CD14-positive monocyte (primary cell): Measurements from ENCODE around the gene GRIA1. TPM values are rescaled to one million over a fixed set of nuclear protein-coding genes. Genes with fewer than 3 reads are reported as not detected.

Source experiments
- DNase-seq, 3 donors: peaks; one replicate each; pipeline ENCODE4 v3.0.0-alpha.2; 2011 to 2022
- H2AFZ ChIP-seq: 2 replicates; pipeline ENCODE4 v1.6.0; 2012; ENCODE audit warnings: mild to moderate bottlenecking, low read depth, low read length, inconsistent platforms; ENCODE audit not compliant: insufficient read depth, poor library complexity, severe bottlenecking
- H3K27ac ChIP-seq, 2 donors: 1 replicate in 1 of 2; 2 replicates in 1 of 2; pipeline ENCODE4 v1.5.1; 2012 to 2013; ENCODE audit warnings: low read length in 2 of 2, control low read depth in 1 of 2, inconsistent platforms in 1 of 2, low read depth in 1 of 2, mild to moderate bottlenecking in 1 of 2
- H3K27me3 ChIP-seq, 2 donors: one replicate each; pipeline versions ENCODE4 v1.6.0 to v1.6.1; 2011 to 2013; ENCODE audit warnings: low read length in 2 of 2; ENCODE audit not compliant: control insufficient read depth in 2 of 2, insufficient read depth in 2 of 2
- H3K36me3 ChIP-seq, 2 donors: replicated peaks in 1 of 2; 1 replicate in 1 of 2; 2 replicates in 1 of 2; pipeline versions ENCODE4 v1.5.1 to v1.6.1; 2012 to 2013; ENCODE audit warnings: low read length in 2 of 2, control low read depth in 1 of 2, inconsistent platforms in 1 of 2, mild to moderate bottlenecking in 1 of 2; ENCODE audit not compliant: insufficient read depth in 2 of 2, control insufficient read depth in 1 of 2
- H3K4me1 ChIP-seq, 2 donors: 1 replicate in 1 of 2; 2 replicates in 1 of 2; pipeline versions ENCODE4 v1.5.1 to v1.6.1; 2012 to 2013; ENCODE audit warnings: low read length in 2 of 2, control low read depth in 1 of 2, inconsistent platforms in 1 of 2, mild to moderate bottlenecking in 1 of 2, moderate library complexity in 1 of 2; ENCODE audit not compliant: insufficient read depth in 2 of 2, control insufficient read depth in 1 of 2
- H3K4me2 ChIP-seq: replicated peaks from 2 replicates; pipeline ENCODE3; 2012; ENCODE audit warnings: low read length, moderate library complexity, mild to moderate bottlenecking; ENCODE audit not compliant: poor library complexity, severe bottlenecking; ENCODE audit errors: extremely low read depth
- H3K4me3 ChIP-seq, 3 experiments: fragments of 200-600 bp in 1 of 3; sonication (generic) in 1 of 3; replicated peaks in 1 of 3; 1 replicate in 2 of 3; 2 replicates in 1 of 3; pipeline ENCODE4 v1.5.1; 2011 to 2013; ENCODE audit warnings: low read length in 3 of 3, mild to moderate bottlenecking in 3 of 3, control low read depth in 2 of 3, low read depth in 2 of 3, inconsistent platforms in 1 of 3, moderate library complexity in 1 of 3
- H3K79me2 ChIP-seq: 2 replicates; pipeline ENCODE4 v1.6.0; 2012; ENCODE audit warnings: mild to moderate bottlenecking, control low read depth, inconsistent platforms, low read length, moderate library complexity; ENCODE audit not compliant: insufficient read depth
- H3K9ac ChIP-seq: 2 replicates; pipeline ENCODE4 v1.6.0; 2017; ENCODE audit warnings: low read length, mild to moderate bottlenecking; ENCODE audit not compliant: insufficient read depth, poor library complexity, severe bottlenecking
- H3K9me3 ChIP-seq, 2 donors: replicated peaks in 1 of 2; 1 replicate in 1 of 2; 2 replicates in 1 of 2; pipeline versions ENCODE4 v1.5.1 to v1.6.1; 2012 to 2013; ENCODE audit warnings: low read length in 2 of 2, control low read depth in 1 of 2; ENCODE audit not compliant: control insufficient read depth in 1 of 2, insufficient read depth in 1 of 2
- H4K20me1 ChIP-seq: 2 replicates; pipeline ENCODE4 v1.6.0; 2012; ENCODE audit warnings: mild to moderate bottlenecking, low read length, control low read depth, moderate library complexity; ENCODE audit not compliant: insufficient read depth
- H3K27ac Mint-ChIP-seq, 7 donors: one replicate each; pipeline ENCODE4 v1.8.0; 2020; ENCODE audit warnings: mild to moderate bottlenecking in 7 of 7, mixed read lengths in 7 of 7, moderate library complexity in 6 of 7, inconsistent platforms in 2 of 7
- H3K27me3 Mint-ChIP-seq, 3 donors: one replicate each; pipeline ENCODE4 v1.8.0; 2021 to 2022; ENCODE audit warnings: low read depth in 3 of 3, mild to moderate bottlenecking in 3 of 3, mixed read lengths in 3 of 3, moderate library complexity in 3 of 3, inconsistent platforms in 1 of 3
- H3K36me3 Mint-ChIP-seq, 2 donors: one replicate each; pipeline ENCODE4 v1.8.0; 2020; ENCODE audit warnings: mixed read lengths in 2 of 2, inconsistent platforms in 1 of 2, mild to moderate bottlenecking in 1 of 2
- H3K4me1 Mint-ChIP-seq: one replicate; pipeline ENCODE4 v1.8.0; 2020; ENCODE audit warnings: mild to moderate bottlenecking, mixed read lengths
- H3K4me3 Mint-ChIP-seq, 2 donors: one replicate each; pipeline ENCODE4 v1.8.0; 2020; ENCODE audit warnings: mild to moderate bottlenecking in 2 of 2, mixed read lengths in 2 of 2, moderate library complexity in 1 of 2
- H3K9me3 Mint-ChIP-seq, 7 donors: one replicate each; pipeline ENCODE4 v1.8.0; 2020 to 2022; ENCODE audit warnings: mixed read lengths in 7 of 7, mild to moderate bottlenecking in 6 of 7, moderate library complexity in 6 of 7, inconsistent platforms in 2 of 7
- WGBS: methylation state at CpG from one replicate; pipeline ENCODE4 v1.1.5; 2013; ENCODE audit warnings: missing lambda C conversion rate; ENCODE audit not compliant: insufficient coverage; 5-methylcytosine and 5-hydroxymethylcytosine counted together
- intact Hi-C, 2 donors: fragments of 100-400 bp; cut with micrococcal nuclease; formaldehyde crosslinking; loops; one replicate each; pipeline versions ENCODE4 v1.15.0 to v1.15.1; 2023
- polyA plus RNA-seq, 3 donors: library from polyadenylated mRNA; depleted of rRNA in 1 of 3; unstranded in 2 of 3; stranded (reverse) in 1 of 3; fragments of 300-500 nt in 2 of 3; fragments of >200 nt in 1 of 3; fragmentation: Illumina TruSeq in 2 of 3; gene quantifications; 1 replicate in 2 of 3; 2 replicates in 1 of 3; pipeline ENCODE4 v1.2.3, GENCODE V29; 2012 to 2021
- TF ChIP-seq, protein P1 (sequence below): fragments of 200-600 bp; IDR thresholded peaks from one replicate; pipeline ENCODE4 v1.8.0; 2022; ENCODE audit warnings: antibody characterized with exemption, mild to moderate bottlenecking

GRIA1 gene
- polyA plus RNA-seq, 3 donors = not detected

- Mint-ChIP-seq H3K4me1 (no peaks in the 10 kb centered on the region), H3K27ac (no peak overlapping the region), H3K9me3 (peaks cover 0 to 3% (median 0%) of the 10 kb centered on the region in 7 donors), H3K4me3 (no peak overlapping the region), H3K27me3 (peaks cover 0 to 2% (median 1%) of the 10 kb centered on the region in 3 donors), H3K36me3 (no peaks in the 10 kb centered on the region)
- H3K27ac ChIP-seq = no peak overlapping the region
- no peak overlapping the region for H3K9ac ChIP-seq
- H3K79me2 ChIP-seq = no peaks in the 10 kb centered on the region
- no peaks in the 10 kb centered on the region for H4K20me1 ChIP-seq
- H3K4me2 ChIP-seq = no peak overlapping the region
- TF ChIP-seq, protein P1, sequence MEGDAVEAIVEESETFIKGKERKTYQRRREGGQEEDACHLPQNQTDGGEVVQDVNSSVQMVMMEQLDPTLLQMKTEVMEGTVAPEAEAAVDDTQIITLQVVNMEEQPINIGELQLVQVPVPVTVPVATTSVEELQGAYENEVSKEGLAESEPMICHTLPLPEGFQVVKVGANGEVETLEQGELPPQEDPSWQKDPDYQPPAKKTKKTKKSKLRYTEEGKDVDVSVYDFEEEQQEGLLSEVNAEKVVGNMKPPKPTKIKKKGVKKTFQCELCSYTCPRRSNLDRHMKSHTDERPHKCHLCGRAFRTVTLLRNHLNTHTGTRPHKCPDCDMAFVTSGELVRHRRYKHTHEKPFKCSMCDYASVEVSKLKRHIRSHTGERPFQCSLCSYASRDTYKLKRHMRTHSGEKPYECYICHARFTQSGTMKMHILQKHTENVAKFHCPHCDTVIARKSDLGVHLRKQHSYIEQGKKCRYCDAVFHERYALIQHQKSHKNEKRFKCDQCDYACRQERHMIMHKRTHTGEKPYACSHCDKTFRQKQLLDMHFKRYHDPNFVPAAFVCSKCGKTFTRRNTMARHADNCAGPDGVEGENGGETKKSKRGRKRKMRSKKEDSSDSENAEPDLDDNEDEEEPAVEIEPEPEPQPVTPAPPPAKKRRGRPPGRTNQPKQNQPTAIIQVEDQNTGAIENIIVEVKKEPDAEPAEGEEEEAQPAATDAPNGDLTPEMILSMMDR = no peak
- no peaks in the 10 kb centered on the region for H3K9me3 ChIP-seq
- no peaks in the 10 kb centered on the region for H3K27me3 ChIP-seq
- H3K4me3 ChIP-seq = no peak overlapping the region
- WGBS = no CpG with 5 or more reads among the region's 1 CpG
- DNase-seq = no peak
- H3K4me1 ChIP-seq = no peaks in the 10 kb centered on the region
- no peaks in the 10 kb centered on the region for H3K36me3 ChIP-seq
- intact Hi-C loops = no loop called here
- H2AFZ ChIP-seq = no peak overlapping the region
Observed at GRCh38 chr5:153658149-153658548, 167.7 kb downstream of the GRIA1 start.

DNA sequence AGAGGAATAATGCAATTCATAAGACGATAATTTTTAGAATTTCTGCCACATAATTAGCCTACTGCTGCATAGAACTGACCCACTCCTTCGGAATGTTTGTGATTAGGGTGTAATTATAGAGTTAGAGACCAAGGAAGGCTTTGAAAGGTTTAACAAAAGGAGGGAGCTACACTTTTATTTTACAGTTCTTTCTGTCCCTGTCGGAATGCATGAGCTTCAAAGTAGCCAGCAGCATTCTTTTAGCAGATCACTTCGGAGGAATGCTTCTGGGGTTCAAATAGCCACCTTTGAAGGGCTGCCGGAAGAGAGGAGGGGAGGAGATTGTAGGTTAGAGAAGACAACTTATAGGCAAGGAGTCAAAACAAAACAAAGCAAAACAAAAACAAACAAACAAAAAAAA is 168.1 kb downstream of the GRIA1 start:
- no peak overlapping the region for H3K4me2 ChIP-seq
- Mint-ChIP-seq H3K27me3 (peaks cover 0 to 2% (median 0%) of the 10 kb centered on the region in 3 donors), H3K4me3 (no peak overlapping the region), H3K9me3 (peaks cover 0 to 3% (median 0%) of the 10 kb centered on the region in 7 donors), H3K4me1 (no peaks in the 10 kb centered on the region), H3K36me3 (no peaks in the 10 kb centered on the region), H3K27ac (no peak overlapping the region)
- no peak overlapping the region for H2AFZ ChIP-seq
- WGBS = no CpG with 5 or more reads among the region's 5 CpGs
- H3K4me1 ChIP-seq = no peaks in the 10 kb centered on the region
- H3K9me3 ChIP-seq = no peaks in the 10 kb centered on the region
- H3K79me2 ChIP-seq = no peaks in the 10 kb centered on the region
- no peaks in the 10 kb centered on the region for H3K36me3 ChIP-seq
- no peak overlapping the region for H3K27ac ChIP-seq
- DNase-seq = no peak
- TF ChIP-seq, protein P1 = no peak
- H3K27me3 ChIP-seq = no peaks in the 10 kb centered on the region
- intact Hi-C loops = no loop called here
- no peak overlapping the region for H3K9ac ChIP-seq
- no peak overlapping the region for H3K4me3 ChIP-seq
- H4K20me1 ChIP-seq = no peaks in the 10 kb centered on the region
